Subcutaneous adipose tissue (tissue), 4 donors: ENCODE data around the gene ST3GAL3. TPM values are rescaled to one million over a fixed set of nuclear protein-coding genes. Genes with fewer than 3 reads are reported as not detected.

Experiments
- total RNA-seq, 4 donors: library from RNA; depleted of rRNA; stranded (reverse); fragments of >200 nt; gene quantifications; one replicate each; pipeline ENCODE4 v1.1.0, GENCODE V29; 2016
- TF ChIP-seq, protein P1 (sequence below): fragments of 450-650 bp; IDR thresholded peaks from one replicate; pipeline ENCODE4 v1.5.1; 2016; ENCODE audit warnings: low read depth, mild to moderate bottlenecking, control low read depth, antibody characterized with exemption, moderate library complexity

ST3GAL3 gene, protein sequence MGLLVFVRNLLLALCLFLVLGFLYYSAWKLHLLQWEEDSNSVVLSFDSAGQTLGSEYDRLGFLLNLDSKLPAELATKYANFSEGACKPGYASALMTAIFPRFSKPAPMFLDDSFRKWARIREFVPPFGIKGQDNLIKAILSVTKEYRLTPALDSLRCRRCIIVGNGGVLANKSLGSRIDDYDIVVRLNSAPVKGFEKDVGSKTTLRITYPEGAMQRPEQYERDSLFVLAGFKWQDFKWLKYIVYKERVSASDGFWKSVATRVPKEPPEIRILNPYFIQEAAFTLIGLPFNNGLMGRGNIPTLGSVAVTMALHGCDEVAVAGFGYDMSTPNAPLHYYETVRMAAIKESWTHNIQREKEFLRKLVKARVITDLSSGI
- 10 to 100 TPM; 13.1 to 36.7 (median 19.0) TPM for total RNA-seq

DNA sequence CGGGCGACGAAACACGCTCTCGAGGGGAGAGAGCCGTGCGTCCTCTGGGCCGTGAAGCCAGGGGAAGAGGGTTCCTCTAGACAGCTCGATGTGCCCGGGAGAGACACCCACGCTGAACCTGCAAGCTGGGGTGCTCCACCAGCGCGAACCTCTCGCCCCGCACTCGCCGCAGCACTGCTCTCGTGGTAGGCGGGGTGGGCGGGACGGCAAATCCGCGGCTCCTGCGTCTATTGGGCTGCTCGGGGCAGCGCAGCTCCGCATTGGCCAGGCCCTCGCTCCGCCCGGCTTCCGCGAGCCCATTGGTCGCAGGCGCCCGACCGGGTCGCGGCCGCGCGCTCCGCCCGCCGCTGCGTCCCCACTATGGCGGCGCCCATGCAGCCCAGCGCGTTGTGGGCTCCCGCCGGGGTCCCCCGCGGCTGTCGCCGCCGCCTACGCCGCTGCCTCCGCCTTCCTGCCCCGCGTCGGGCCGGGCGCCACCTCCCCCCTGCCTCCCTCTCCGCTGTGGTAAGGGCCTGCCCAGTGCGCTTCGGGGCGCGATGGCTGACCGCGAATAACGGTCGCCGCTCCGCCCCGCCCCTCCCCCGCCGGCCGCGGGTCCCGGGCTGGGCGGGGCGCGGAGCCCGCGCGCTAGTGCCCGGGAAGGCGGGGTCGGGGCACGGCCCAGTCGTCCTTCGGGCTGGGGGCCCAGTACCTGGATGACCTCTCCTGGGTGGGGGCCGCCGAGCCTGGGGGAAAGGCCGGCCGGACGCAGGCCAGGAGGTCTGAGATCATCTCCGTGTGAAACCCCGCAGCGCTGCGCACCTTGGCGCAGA lies at the start of gene ST3GAL3:
Gene ST3GAL3 (plus strand): TSS at position 347 of the 812 bp plus-strand sequence. CDS start 28,727 bp downstream, outside the sequence.
- TF ChIP-seq, protein P1, sequence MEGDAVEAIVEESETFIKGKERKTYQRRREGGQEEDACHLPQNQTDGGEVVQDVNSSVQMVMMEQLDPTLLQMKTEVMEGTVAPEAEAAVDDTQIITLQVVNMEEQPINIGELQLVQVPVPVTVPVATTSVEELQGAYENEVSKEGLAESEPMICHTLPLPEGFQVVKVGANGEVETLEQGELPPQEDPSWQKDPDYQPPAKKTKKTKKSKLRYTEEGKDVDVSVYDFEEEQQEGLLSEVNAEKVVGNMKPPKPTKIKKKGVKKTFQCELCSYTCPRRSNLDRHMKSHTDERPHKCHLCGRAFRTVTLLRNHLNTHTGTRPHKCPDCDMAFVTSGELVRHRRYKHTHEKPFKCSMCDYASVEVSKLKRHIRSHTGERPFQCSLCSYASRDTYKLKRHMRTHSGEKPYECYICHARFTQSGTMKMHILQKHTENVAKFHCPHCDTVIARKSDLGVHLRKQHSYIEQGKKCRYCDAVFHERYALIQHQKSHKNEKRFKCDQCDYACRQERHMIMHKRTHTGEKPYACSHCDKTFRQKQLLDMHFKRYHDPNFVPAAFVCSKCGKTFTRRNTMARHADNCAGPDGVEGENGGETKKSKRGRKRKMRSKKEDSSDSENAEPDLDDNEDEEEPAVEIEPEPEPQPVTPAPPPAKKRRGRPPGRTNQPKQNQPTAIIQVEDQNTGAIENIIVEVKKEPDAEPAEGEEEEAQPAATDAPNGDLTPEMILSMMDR = no peak

DNA sequence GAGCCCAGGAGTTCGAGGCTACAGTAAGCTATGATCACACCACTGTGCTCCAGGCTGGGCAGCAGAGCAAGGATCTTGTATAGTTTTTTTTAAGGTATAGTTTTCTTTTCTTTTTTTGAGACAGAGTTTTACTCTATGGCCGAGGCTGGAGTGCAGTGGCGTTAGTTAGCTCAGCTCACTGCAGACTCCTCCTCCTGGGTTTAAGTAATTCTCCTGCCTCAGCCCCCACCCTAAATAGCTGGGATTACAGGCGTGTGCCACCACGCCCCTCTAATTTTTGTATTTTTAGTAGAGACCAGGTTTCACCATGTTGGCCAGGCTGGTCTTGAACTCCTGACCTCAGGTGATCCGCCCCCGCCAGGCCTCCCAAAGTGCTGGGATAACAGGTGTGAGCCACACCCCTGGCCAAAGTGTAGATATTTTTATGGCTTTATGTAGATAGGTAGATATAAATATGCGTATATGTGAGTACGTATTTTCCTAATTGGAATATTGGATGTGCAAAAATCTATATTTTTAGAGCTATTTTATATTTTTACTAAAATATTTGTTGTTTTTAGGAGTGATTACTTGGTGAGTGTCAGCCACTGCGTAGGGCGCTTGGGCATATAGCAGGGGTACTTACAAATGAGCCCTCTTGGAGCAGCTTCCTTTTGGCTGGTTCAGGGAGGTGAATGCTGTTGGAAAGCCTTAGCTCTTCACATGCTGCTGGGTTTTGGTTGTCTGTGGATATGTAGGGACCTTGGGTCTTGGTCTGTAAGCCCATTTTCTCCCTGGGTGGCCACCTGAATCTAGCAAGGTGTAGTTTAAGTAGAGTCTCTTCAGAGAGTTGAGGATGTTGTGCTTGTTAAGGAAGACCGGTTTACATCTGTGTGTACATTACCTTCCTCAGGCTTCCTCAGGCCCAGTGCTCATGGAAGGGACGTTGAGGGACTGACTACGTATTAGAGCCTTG lies 47.8 kb upstream of the ST3GAL3 start:
- TF ChIP-seq, protein P1 = no peak

DNA sequence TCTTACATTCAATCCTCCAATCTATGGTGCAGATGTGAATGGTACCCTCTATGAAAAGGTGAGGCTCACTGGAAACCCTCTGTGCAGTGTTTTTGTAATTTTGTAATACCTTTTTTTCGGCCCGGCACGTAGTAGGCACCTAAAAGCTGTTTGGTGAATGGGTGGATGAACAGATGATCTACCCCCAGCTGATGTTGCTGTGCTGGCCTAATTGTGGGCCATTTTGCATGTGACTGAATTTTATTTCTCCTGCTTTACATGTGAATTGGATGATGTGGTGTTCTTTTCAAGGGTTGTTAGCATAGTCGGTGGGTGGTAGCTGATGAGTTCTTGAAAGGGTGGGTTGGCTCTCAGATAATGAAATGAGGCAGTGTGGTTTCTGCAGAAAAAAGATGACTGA lies 47.0 kb upstream of the ST3GAL3 start:
- TF ChIP-seq, protein P1 = no peak

DNA sequence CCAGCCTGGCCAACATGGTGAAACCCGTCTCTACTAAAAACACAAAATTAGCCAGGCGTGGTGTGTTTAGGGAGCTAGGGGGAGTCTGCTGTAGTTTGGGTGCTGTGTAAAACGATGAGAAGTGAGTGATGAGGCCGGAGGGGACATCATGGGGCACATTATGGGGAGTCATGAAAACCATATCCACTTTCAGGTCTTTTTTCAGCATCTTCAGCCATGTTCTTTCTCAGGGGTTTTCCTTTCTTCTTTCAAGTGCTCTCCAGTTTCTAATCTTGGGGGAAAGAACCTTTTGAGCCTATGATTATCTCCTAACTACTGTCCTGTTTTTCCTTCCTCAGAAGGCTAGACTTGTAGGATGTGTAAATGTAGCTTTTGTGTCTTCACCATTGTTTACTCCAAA lies 43.0 kb upstream of the ST3GAL3 start:
- TF ChIP-seq, protein P1 = no peak

DNA sequence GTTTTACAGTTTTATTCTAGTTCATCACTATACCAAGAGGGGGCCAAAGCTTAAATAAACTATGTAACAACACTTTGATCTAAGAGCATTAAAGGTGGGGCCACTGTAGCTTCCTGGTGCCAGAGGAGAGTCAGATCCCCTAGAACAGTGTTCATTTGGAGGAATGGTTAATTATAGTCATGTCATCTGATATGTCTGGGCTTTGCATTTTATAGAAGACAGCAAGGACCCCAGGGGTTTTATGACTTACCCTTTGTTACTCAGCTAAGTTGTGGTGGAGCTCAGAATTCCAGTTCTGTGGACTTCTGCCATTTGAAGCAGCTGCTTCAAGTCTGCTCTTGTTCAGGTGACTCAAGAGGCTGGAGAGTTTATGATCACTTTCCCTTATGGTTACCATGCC lies 40.7 kb upstream of the ST3GAL3 start:
- TF ChIP-seq, protein P1 = no peak

DNA sequence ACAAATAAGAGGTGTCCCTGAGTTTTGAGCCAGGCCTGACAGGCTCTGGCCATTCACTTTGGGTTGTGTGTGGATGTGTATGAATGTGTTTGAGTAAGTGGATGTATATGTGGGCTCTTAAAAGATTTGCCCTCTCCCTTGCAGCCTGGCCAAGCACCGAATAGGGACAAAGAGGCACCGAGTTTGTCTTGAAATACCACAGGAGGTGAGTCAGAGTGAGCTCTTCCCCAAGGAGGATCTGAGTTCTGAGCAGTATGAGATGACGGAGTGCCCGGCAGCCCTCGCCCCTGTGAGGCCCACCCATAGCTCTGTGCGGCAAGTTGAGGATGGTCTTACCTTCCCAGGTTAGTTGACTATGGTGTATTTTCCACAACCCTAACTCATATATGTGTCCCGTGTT lies 38.4 kb upstream of the ST3GAL3 start:
- TF ChIP-seq, protein P1 = no peak
